Lower lobe of right lung (tissue), 2 donors: Measurements from ENCODE around the gene BSPH1. TPM values are rescaled to one million over a fixed set of nuclear protein-coding genes. Genes with fewer than 3 reads are reported as not detected.
"Not testable (repeated sequence)": the region's sequence is repeated elsewhere in the genome, so short reads cannot be mapped to it uniquely, and the experiment has no call there.

Source experiments
- ATAC-seq, 2 donors: fragments of 200-7000 bp; cut with Tn5 transposase; one replicate each; pipeline ENCODE4 v1.9.1; 2020 to 2022; ENCODE audit warnings: mild to moderate bottlenecking in 2 of 2, moderate library complexity in 2 of 2
- DNase-seq: peaks from one replicate; pipeline ENCODE4 v3.0.0-alpha.2; 2020
- H3K27ac ChIP-seq: fragments of 200-600 bp; one replicate; pipeline ENCODE4 v1.8.0; 2022
- H3K27me3 ChIP-seq: fragments of 200-600 bp; one replicate; pipeline ENCODE4 v1.8.0; 2022; ENCODE audit warnings: low read depth
- H3K36me3 ChIP-seq: fragments of 200-600 bp; one replicate; pipeline ENCODE4 v1.8.0; 2022; ENCODE audit warnings: mild to moderate bottlenecking
- H3K4me1 ChIP-seq: fragments of 200-600 bp; one replicate; pipeline ENCODE4 v1.8.0; 2022
- H3K4me3 ChIP-seq: fragments of 200-600 bp; one replicate; pipeline ENCODE4 v1.8.0; 2022; ENCODE audit warnings: mild to moderate bottlenecking
- H3K9me3 ChIP-seq: fragments of 200-600 bp; one replicate; pipeline ENCODE4 v1.8.0; 2022
- CTCF ChIP-seq: fragments of 200-600 bp; IDR thresholded peaks from one replicate; pipeline ENCODE4 v1.8.0; 2022; ENCODE audit warnings: antibody characterized with exemption, mild to moderate bottlenecking
- intact Hi-C: fragments of 100-400 bp; cut with DNase I; formaldehyde crosslinking; loops from one replicate; pipeline ENCODE4 v1.11.0; 2022
- total RNA-seq: library from RNA; stranded (reverse); fragmentation: NEBNext Ultra II Directional; extraction: Animal tissue kit (Norgen Biotek cat#: 25700); gene quantifications from one replicate; pipeline ENCODE4 v1.2.1, GENCODE V29; 2021
- donor health status: DM: no; HTN: yes; CAD: no; lungs with severe emphysema.

BSPH1 gene
- total RNA-seq, 1 donor from 2014 or later: not detected

- Histone ChIP-seq H3K27ac (no peak overlapping the region), H3K36me3 (no peaks in the 10 kb centered on the region), H3K4me3 (no peak overlapping the region), H3K27me3 (peaks cover 21% of the 10 kb centered on the region), H3K4me1 (no peaks in the 10 kb centered on the region), H3K9me3 (no peaks in the 10 kb centered on the region)
- DNase-seq: no peak
- intact Hi-C loops: no loop called here
- ATAC-seq: no peak
- TF ChIP-seq CTCF: no peak
Observed at GRCh38 chr19:47991191-47991808, 670 bp downstream of the BSPH1 start.

- H3K27me3 ChIP-seq: peaks cover 16% of the 10 kb centered on the region
- intact Hi-C loops: no loop called here
- no peaks in the 10 kb centered on the region for H3K36me3 ChIP-seq
- no peak for ATAC-seq
- no peak for DNase-seq
- TF ChIP-seq CTCF: no peak
- no peaks in the 10 kb centered on the region for H3K4me1 ChIP-seq
- no peaks in the 10 kb centered on the region for H3K9me3 ChIP-seq
- no peak overlapping the region for H3K27ac ChIP-seq
- no peak overlapping the region for H3K4me3 ChIP-seq
Observed at GRCh38 chr19:47973529-47973928, 18.4 kb downstream of the BSPH1 start.

GRCh38 chr19:47955936-47956335, 36.0 kb downstream of the BSPH1 start:
- H3K27ac ChIP-seq, ATAC-seq, H3K4me3 ChIP-seq, H3K36me3 ChIP-seq, H3K4me1 ChIP-seq, H3K9me3 ChIP-seq, H3K27me3 ChIP-seq, intact Hi-C loops, DNase-seq: not testable (repeated sequence)

GRCh38 chr19:47952132-47952531, 39.8 kb downstream of the BSPH1 start:
- DNase-seq, H3K36me3 ChIP-seq, H3K27me3 ChIP-seq, H3K4me3 ChIP-seq, intact Hi-C loops, H3K4me1 ChIP-seq, ATAC-seq, H3K9me3 ChIP-seq, H3K27ac ChIP-seq: not testable (repeated sequence)

GRCh38 chr19:47949852-47950521, 42.0 kb downstream of the BSPH1 start:
- H3K9me3 ChIP-seq, H3K4me1 ChIP-seq, H3K27me3 ChIP-seq, H3K27ac ChIP-seq, DNase-seq, H3K4me3 ChIP-seq, ATAC-seq, intact Hi-C loops, H3K36me3 ChIP-seq: not testable (repeated sequence)

- DNase-seq, intact Hi-C loops, H3K27ac ChIP-seq, H3K36me3 ChIP-seq, H3K4me1 ChIP-seq, H3K9me3 ChIP-seq, H3K27me3 ChIP-seq, ATAC-seq, H3K4me3 ChIP-seq: not testable (repeated sequence)
Observed at GRCh38 chr19:47928581-47928980, 63.4 kb downstream of the BSPH1 start.

GRCh38 chr19:47920107-47920506, 71.9 kb downstream of the BSPH1 start:
- ATAC-seq, H3K4me1 ChIP-seq, H3K36me3 ChIP-seq, H3K4me3 ChIP-seq, intact Hi-C loops, H3K9me3 ChIP-seq, DNase-seq, H3K27me3 ChIP-seq, H3K27ac ChIP-seq: not testable (repeated sequence)
- peak; percentile 48 for TF ChIP-seq CTCF

Other genes with a start within 250 kb of the BSPH1 start
- 282 TPM for gene NOP53, start 246.6 kb downstream of the BSPH1 start, total RNA-seq
- 247 TPM for gene SELENOW, start 213.5 kb downstream of the BSPH1 start, total RNA-seq
- gene TPRX1, start 187.6 kb downstream of the BSPH1 start, total RNA-seq: not detected
- gene CRX, start 170.2 kb downstream of the BSPH1 start, total RNA-seq: not detected
- not detected for gene TPRX2, start 132.9 kb downstream of the BSPH1 start, total RNA-seq
- not detected for gene SULT2A1, start 105.9 kb downstream of the BSPH1 start, total RNA-seq
- gene ELSPBP1, start 2.5 kb upstream of the BSPH1 start, total RNA-seq: not detected
- not detected for gene CABP5, start 51.9 kb upstream of the BSPH1 start, total RNA-seq
- 11.2 TPM for gene PLA2G4C, start 118.6 kb upstream of the BSPH1 start, total RNA-seq
- gene LIG1, start 178.2 kb upstream of the BSPH1 start, total RNA-seq: 18.4 TPM
- gene ZSWIM9, start 178.5 kb upstream of the BSPH1 start, total RNA-seq: 7.7 TPM